DLD1 (cell line): ENCODE results near the gene NRIP3.

Source experiments
- in situ Hi-C: cut with HindIII; loops from 2 replicates; pipeline ENCODE4 v1.10.0; 2017; ENCODE audit warnings: low sequenced_read_pairs

NRIP3 gene

DNA sequence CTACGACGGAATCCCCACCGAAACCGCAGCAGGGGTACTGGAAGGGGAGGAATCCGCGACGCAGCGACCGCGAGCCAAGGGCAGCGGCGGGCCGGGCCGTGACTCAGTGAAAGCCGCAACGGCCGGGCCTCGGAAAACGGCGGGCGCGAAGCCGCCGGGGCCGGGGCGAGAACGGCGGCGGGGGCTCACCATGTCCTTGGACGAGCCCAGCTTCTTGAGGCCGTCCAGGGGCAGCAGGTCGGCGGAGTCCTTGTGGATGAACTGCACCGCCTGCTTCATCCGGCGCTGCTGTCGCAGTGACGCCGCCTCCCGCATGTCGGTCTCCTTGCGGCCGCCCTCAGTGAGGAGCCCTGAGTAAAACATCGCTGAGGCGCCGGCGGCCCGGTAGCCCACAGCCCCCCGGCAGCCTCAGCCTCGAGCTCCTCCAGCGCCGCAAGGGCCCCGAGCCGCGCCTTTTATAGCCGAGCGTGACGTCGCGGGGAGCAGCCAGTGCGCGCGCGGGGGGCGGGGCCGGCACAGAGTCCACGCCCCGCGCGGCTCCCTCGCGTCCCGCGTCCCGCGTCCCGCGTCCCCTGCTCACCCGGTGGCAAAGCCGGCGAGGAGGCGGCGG lies at the start of gene NRIP3:
TSS of gene NRIP3 (minus strand) at position 429 of the 610 bp plus-strand sequence. CDS start at position 363, 66 bp downstream.
- in situ Hi-C loops, result no loop called here

GRCh38 chr11:9052316-9052715 lies 48.5 kb upstream of the NRIP3 start:
- in situ Hi-C loops, result no loop called here

GRCh38 chr11:9049959-9050358 lies 46.2 kb upstream of the NRIP3 start:
- in situ Hi-C loops, result no loop called here

DNA sequence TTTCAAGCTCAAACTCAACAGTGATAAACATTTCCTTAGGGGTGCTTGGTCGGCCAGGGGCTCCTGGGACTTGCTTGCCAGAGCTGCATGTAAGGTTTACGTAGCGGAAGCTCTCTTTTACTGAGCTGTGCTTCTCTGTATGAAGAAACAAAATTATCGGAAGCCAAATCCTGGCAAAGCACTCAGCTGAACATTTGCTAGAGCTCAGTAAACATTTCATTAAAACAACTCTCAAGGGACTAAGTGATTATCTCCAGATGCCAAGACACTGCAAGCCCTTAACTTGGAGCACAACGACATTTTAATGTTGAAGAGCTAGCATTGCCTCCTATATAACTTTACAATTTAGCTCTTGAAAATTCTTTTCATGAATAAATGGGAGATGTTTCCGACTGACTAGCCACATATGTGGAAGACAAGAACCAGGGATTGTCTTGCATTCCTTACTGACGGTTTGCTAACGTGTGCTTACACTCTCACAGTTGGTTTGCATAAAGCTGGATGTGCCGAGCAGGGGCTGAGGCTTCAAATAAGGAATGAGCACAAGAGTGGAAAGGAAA lies 44.2 kb upstream of the NRIP3 start:
- in situ Hi-C loops, result no loop called here

DNA sequence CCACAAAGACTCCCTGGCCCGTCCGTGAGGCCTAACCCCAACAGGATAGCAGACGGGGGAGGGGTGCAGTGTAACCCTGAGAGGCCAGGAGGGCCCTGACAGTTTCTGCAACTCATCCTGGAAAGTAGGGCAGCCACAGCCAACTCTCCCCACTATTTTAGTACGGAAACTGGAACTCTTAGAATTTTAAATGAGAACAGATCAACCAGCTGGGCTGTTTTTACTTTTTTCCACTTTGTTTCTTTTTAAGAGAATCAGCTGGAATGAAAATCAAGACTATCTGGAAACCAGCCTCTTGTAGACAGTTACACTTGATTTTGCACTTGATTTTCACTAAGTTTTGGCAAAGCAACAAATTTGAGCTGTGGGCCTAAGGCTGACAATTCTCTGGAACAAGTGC lies 42.7 kb upstream of the NRIP3 start:
- in situ Hi-C loops, result no loop called here

- in situ Hi-C loops, result no loop called here
Measured at GRCh38 chr11:9042488-9042887, 38.7 kb upstream of the NRIP3 start.

- in situ Hi-C loops, result no loop called here
Measured at GRCh38 chr11:9041747-9042146, 37.9 kb upstream of the NRIP3 start.

GRCh38 chr11:9040410-9040809 lies 36.6 kb upstream of the NRIP3 start:
- in situ Hi-C loops, result no loop called here

GRCh38 chr11:9039863-9040262 lies 36.1 kb upstream of the NRIP3 start:
- in situ Hi-C loops, result no loop called here

- in situ Hi-C loops, result no loop called here
Measured at GRCh38 chr11:9039198-9039597, 35.4 kb upstream of the NRIP3 start.

- in situ Hi-C loops, result no loop called here
Measured at GRCh38 chr11:9038541-9038940, 34.7 kb upstream of the NRIP3 start.

DNA sequence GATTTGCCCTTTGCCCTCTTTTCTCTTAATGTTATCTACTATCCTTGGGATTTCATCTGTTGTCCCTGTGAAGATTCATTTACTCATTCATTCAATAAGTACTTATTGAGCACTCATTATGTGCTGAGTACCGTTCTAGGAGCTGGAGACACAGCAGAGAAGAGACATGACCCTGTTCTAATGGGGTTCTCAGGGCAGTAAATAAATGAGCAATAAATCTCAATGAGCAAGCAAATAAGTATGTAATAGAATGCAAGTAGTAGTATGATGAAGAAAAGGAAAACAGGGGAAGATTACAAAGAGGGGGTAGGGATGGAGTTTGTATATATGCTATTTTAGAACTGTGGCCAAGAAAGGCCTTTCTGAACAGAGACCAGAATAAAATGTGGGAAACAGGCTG lies 34.2 kb upstream of the NRIP3 start:
- in situ Hi-C loops, result no loop called here

- in situ Hi-C loops, result no loop called here
Measured at GRCh38 chr11:9037046-9037780, 33.4 kb upstream of the NRIP3 start.

DNA sequence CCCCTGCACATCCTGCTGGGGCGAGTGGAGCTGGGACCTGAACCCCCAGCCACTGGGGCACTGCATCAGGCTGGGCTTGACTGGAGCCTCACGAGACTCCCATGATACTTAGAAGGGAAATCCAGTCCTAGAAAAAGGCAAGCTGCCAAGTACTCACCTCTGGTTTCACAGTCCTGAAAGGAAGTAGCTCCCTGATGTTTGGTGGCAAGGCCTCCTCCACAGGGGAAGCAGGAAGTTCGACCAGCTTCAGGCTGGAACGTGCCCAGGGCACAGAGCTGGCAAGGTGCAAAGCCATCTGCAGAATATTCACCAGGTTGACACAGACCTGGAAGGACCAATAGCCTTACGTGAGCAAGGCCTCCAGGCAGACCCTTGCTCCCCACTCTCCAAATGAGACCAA lies 26.8 kb upstream of the NRIP3 start:
- in situ Hi-C loops, result no loop called here

GRCh38 chr11:9029422-9029821 lies 25.6 kb upstream of the NRIP3 start:
- in situ Hi-C loops, result no loop called here

GRCh38 chr11:9028581-9028980 lies 24.8 kb upstream of the NRIP3 start:
- in situ Hi-C loops, result no loop called here

DNA sequence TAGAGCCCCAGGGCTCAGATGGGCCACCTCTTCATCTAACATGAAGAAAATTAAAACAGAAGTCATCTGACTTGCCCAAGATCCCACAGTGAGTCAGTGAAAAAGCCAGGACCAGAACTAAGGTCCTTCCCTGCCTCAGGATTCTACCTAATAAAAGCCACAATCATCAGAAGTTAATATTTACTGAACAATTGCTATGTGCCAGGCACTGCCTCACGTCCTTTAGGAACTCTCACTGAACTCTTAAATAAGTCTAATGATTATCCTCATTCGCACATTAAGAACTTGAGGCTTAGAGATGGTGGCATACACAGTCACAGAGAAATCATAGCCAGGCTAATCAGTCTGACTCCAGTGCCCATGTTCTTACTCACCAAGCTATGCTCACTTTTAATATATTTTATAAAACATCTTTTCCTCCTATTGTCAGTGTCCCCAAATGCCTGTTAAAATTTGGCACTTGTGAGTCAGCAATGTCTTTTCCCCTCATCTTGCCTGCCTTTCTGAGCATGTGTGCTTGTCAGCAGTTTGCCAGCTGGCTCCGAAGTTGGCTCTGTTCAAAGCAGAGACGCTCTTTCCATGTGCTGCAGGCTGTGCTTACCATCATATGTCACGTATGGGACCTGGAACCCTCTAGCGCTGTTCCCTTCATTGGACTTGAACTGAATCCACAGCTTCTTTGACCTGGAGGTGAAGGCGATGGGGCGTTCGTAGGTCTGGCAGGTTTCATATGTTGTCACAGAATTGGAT lies 21.5 kb upstream of the NRIP3 start:
- in situ Hi-C loops, result no loop called here

- in situ Hi-C loops, result no loop called here
Measured at GRCh38 chr11:9022961-9023680, 19.3 kb upstream of the NRIP3 start.

- in situ Hi-C loops, result no loop called here
Measured at GRCh38 chr11:9020916-9021315, 17.1 kb upstream of the NRIP3 start.

DNA sequence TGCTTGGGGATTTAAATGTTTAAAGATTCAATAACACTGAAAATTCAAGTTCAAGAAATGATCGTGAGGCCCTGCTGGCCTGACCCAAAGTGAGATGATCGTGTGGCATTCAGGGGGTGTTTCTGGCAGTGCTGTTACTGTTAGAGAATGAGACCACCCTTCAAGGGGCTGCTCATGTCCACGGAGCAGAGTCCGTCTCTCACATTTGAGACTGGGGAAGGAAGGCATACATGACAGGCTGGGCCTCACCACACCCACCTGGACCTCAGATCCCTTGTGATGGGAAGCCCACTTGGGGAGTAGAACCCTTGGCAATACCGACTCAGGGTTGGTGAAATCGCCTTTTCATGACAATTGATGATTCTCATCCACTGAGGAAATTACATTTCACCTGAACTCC lies 16.1 kb upstream of the NRIP3 start:
- in situ Hi-C loops, result no loop called here

GRCh38 chr11:9017773-9018172 lies 14.0 kb upstream of the NRIP3 start:
- in situ Hi-C loops, result no loop called here
